PFSK-1 (cell line): ENCODE results near the gene MSI2.

Experiments used
- POLR2AphosphoS5 ChIP-seq: IDR thresholded peaks from 2 replicates; pipeline ENCODE4 v1.6.1; 2012; ENCODE audit warnings: low read depth, mild to moderate bottlenecking, control low read depth, low read length, moderate library complexity
- REST ChIP-seq, 2 experiments: IDR thresholded peaks; 2 replicates each; pipeline versions ENCODE4 v1.6.1 to v1.8.0; 2011 to 2012; ENCODE audit warnings: low read depth in 2 of 2, low read length in 2 of 2, control low read depth in 1 of 2, inconsistent platforms in 1 of 2, mild to moderate bottlenecking in 1 of 2, moderate library complexity in 1 of 2; ENCODE audit not compliant: insufficient read depth in 1 of 2
- SIN3A ChIP-seq: IDR thresholded peaks from 2 replicates; pipeline ENCODE4 v1.6.1; 2012; ENCODE audit warnings: mild to moderate bottlenecking, low read length, moderate library complexity, borderline replicate concordance; ENCODE audit not compliant: insufficient read depth
- TAF1 ChIP-seq: IDR thresholded peaks from 2 replicates; pipeline ENCODE4 v1.6.1; 2012; ENCODE audit warnings: low read length, control low read depth, borderline replicate concordance; ENCODE audit not compliant: insufficient read depth

GRCh38 chr17:57432507-57433277 lies 176.4 kb downstream of the MSI2 start:
- TF ChIP-seq TAF1, result no peak
- 0 out of 2 replicates have a peak, but pooled peaks have one; percentile 15 for TF ChIP-seq SIN3A
- TF ChIP-seq POLR2AphosphoS5, result no peak
- no peak for TF ChIP-seq REST (IDR thresholded peaks at IDR 0.05; ENCODE audit: insufficient read depth in 1 of 2, low read depth in 2 of 2, low read length in 2 of 2)
